T-cell (primary cell): ENCODE data around the gene LCP2. TPM values are rescaled to one million over a fixed set of nuclear protein-coding genes. Genes with fewer than 3 reads are reported as not detected.

Experiments
- ATAC-seq, 4 experiments: fragments of 200-7000 bp in 3 of 4; fragments of 150-1000 bp in 1 of 4; cut with Tn5 transposase; replicated peaks in 1 of 4; 1 replicate in 3 of 4; 2 replicates in 1 of 4; pipeline ENCODE4 v1.10.0; 2021; ENCODE audit warnings: moderate library complexity in 3 of 4, mild to moderate bottlenecking in 2 of 4, moderate number of reproducible peaks in 1 of 4
- CTCF ChIA-PET, 2 donors: fragments of 300-600 bp; sonication (Branson Sonifier 250); formaldehyde crosslinking; loops; one replicate each; lab custom pipeline; 2022; ENCODE audit warnings: antibody characterized with exemption in 2 of 2; lab: Charles Lee
- POLR2A ChIA-PET, 2 donors: fragments of 300-600 bp; sonication (Branson Sonifier 250); formaldehyde crosslinking; loops; one replicate each; lab custom pipeline; 2022; ENCODE audit warnings: antibody characterized with exemption in 2 of 2; lab: Charles Lee
- DNase-seq, 35 experiments: peaks; one replicate each; pipeline versions ENCODE4 v3.0.0 to v3.0.0-alpha.2; 2013 to 2023
- H3K27ac ChIP-seq: one replicate; pipeline ENCODE4 v1.5.1; 2013; ENCODE audit warnings: low read length
- H3K27me3 ChIP-seq, 2 experiments: replicated peaks in 1 of 2; 1 replicate in 1 of 2; 2 replicates in 1 of 2; pipeline versions ENCODE4 v1.6.1 to v1.7.0; 2013; ENCODE audit warnings: low read length in 1 of 2, mixed read lengths in 1 of 2; ENCODE audit not compliant: control insufficient read depth in 2 of 2, insufficient read depth in 2 of 2; ENCODE audit errors: extremely low read depth in 1 of 2
- H3K36me3 ChIP-seq, 2 donors: 1 replicate in 1 of 2; 2 replicates in 1 of 2; pipeline versions ENCODE4 v1.6.1 to v1.7.0; 2013; ENCODE audit warnings: low read length in 1 of 2; ENCODE audit not compliant: control insufficient read depth in 2 of 2, insufficient read depth in 1 of 2; ENCODE audit errors: extremely low read depth in 1 of 2
- H3K4me1 ChIP-seq, 2 experiments: 1 replicate in 1 of 2; 2 replicates in 1 of 2; pipeline versions ENCODE4 v1.6.1 to v1.7.0; 2013; ENCODE audit warnings: low read length in 2 of 2, mixed read lengths in 1 of 2; ENCODE audit not compliant: insufficient read depth in 2 of 2, control insufficient read depth in 1 of 2; ENCODE audit errors: extremely low read depth in 1 of 2
- H3K4me3 ChIP-seq, 2 donors: 1 replicate in 1 of 2; 2 replicates in 1 of 2; pipeline versions ENCODE4 v1.5.1 to v1.7.0; 2013; ENCODE audit warnings: mild to moderate bottlenecking in 2 of 2, low read length in 1 of 2, moderate library complexity in 1 of 2; ENCODE audit not compliant: control insufficient read depth in 1 of 2; ENCODE audit errors: extremely low read depth in 1 of 2
- H3K9me3 ChIP-seq: 2 replicates; pipeline ENCODE4 v1.7.0; 2013
- H3K27ac Mint-ChIP-seq, 2 donors: one replicate each; pipeline ENCODE4 v1.8.0; 2020 to 2021; ENCODE audit warnings: mild to moderate bottlenecking in 2 of 2, mixed read lengths in 2 of 2
- H3K27me3 Mint-ChIP-seq, 2 donors: one replicate each; pipeline ENCODE4 v1.8.0; 2021 to 2022; ENCODE audit warnings: mixed read lengths in 2 of 2
- H3K36me3 Mint-ChIP-seq: one replicate; pipeline ENCODE4 v1.8.0; 2021; ENCODE audit warnings: mixed read lengths
- H3K4me1 Mint-ChIP-seq, 3 donors: one replicate each; pipeline ENCODE4 v1.8.0; 2020 to 2022; ENCODE audit warnings: mixed read lengths in 3 of 3, mild to moderate bottlenecking in 1 of 3
- H3K4me3 Mint-ChIP-seq, 3 donors: one replicate each; pipeline ENCODE4 v1.8.0; 2020 to 2022; ENCODE audit warnings: mild to moderate bottlenecking in 3 of 3, mixed read lengths in 3 of 3, moderate library complexity in 3 of 3
- H3K9me3 Mint-ChIP-seq, 3 donors: one replicate each; pipeline ENCODE4 v1.8.0; 2020 to 2022; ENCODE audit warnings: mixed read lengths in 3 of 3
- WGBS: methylation state at CpG from one replicate; pipeline ENCODE4 v1.1.5; 2013; ENCODE audit warnings: missing lambda C conversion rate; ENCODE audit not compliant: insufficient coverage; 5-methylcytosine and 5-hydroxymethylcytosine counted together
- total RNA-seq, 35 experiments: library from RNA in 6 of 35; stranded (reverse) in 6 of 35; fragments of 120-200 nt in 1 of 35; gene quantifications; one replicate each; pipeline versions ENCODE4 v1.2.1 to v1.2.4 and lab custom pipeline; 2013 to 2026

The LCP2 gene
- total RNA-seq (100 to 1,000 TPM; 355 to 394 (median 374) TPM), total RNA-seq (lab: John Stamatoyannopoulos, UW) (76.9 to 600 (median 170) reads per million in 29 experiments)
- 335 TPM for total RNA-seq (2013)

DNA sequence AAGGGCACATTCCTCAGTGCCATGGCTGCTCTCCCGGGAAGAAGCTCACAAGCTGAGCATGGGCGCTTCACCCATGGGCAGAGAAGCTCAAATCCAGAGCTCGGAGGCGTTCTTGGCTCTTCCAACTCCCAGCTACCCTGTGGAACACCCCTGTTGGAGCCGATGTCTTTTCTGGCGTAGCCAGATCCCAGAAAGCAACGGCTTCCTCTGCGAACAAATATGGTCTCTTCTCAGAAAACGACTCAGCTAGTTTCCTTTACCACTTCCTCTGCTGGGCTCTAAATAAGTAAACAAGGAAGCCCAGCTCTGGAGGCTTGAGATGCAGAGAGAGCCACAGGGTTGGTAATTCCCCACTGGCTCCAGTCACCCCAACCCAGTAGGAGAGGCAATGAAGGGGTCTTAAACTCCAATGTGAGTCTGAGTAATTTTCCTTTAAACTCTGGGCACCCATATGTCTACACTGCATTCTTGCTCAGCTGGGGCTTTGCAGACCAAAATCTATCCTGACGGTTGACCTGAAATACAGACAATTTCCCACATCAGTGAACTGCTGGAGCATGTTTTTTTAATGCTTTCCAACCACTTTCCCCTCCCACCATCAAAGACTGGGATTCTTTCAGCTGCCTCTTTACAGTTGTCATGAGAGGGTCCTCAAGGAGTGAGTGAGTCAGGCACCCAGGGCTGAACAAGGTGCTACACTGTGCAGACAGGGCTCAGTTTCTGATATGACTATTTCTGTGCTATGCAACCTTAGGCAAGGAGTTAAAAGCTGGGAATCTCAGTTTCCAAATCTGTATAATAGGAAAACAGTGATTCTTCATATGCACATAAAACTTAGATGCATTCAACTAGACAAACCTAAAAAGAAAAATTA, at the start of gene LCP2:
TSS of gene LCP2 (minus strand) at position 189 of the 874 bp plus-strand sequence. CDS start at position 23, 166 bp downstream.
- peak within 1 kb of the TSS; percentile 99 for H3K4me3 Mint-ChIP-seq
- ChIA-PET CTCF (interaction anchor here (1.0 to 10.5 kb wide), 13 partner anchors 10 to 42 kb away, joined by 3 to 111 read pairs (median 8); no protein-coding TSS in a partner anchor), POLR2A (interaction anchor here (0.6 to 1.6 kb wide), 15 partner anchors 14 to 41 kb away, joined by 3 to 7 read pairs (median 3); no protein-coding TSS in a partner anchor)
- no peaks in the 10 kb centered on the region for H3K27me3 Mint-ChIP-seq
- Histone ChIP-seq H3K4me3 (peak within 1 kb of the TSS; percentile 94 to 100), H3K4me1 (peaks cover 55 to 64% of the 10 kb centered on the region in 2 experiments), H3K36me3 (peaks cover 3 to 22% of the 10 kb centered on the region in 2 donors), H3K27ac (peak within 1 kb of the TSS; percentile 88), H3K9me3 (no peaks in the 10 kb centered on the region), H3K27me3 (no peaks in the 10 kb centered on the region)
- H3K9me3 Mint-ChIP-seq, result no peaks in the 10 kb centered on the region
- peaks cover 41% of the 10 kb centered on the region for H3K36me3 Mint-ChIP-seq
- DNase-seq (peak in 17 of 35 experiments; percentile 21 to 73 (median 36)), ATAC-seq (peak; percentile 72 to 80 (median 77))
- 0% methylated on average over 7 of the region's 10 CpGs for WGBS
- H3K4me1 Mint-ChIP-seq, result peaks cover 73 to 92% (median 73%) of the 10 kb centered on the region in 3 donors
- H3K27ac Mint-ChIP-seq, result peak within 1 kb of the TSS; percentile 99

DNA sequence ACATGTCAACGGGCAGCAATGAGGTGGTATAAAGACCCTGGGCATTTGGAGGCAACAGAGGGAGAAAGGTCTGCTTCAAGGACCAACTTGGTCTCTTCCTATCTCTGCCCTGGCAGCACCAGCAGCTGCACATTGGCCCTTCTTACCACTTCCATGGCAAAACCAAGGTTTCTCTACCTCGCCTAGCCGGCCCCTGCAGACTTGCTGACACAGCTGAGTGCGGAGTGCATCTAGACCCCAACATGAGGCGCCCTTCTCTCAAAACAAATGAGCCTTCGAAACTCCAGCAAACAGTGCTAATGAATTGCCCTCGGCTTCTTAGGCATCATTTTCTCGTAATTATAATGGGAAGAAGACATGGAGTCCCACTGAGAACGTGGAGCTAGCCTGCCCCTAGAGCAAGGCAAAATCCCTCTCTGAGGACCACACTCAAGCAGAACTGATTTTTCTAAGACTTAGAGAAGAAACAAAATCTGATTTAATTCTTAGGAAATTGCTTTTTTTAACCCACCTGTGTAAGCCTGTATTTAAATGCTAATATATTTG, 49.5 kb upstream of the LCP2 start:
- Histone ChIP-seq H3K27ac (no peak overlapping the region), H3K36me3 (no peaks in the 10 kb centered on the region), H3K4me3 (no peak overlapping the region), H3K9me3 (no peaks in the 10 kb centered on the region), H3K27me3 (peaks cover 0 to 5% of the 10 kb centered on the region in 2 experiments), H3K4me1 (no peaks in the 10 kb centered on the region)
- Mint-ChIP-seq H3K27me3 (peaks cover 14 to 26% of the 10 kb centered on the region in 2 donors), H3K27ac (no peak overlapping the region), H3K4me1 (no peaks in the 10 kb centered on the region), H3K36me3 (no peaks in the 10 kb centered on the region), H3K4me3 (no peak overlapping the region), H3K9me3 (peaks cover 0 to 2% (median 0%) of the 10 kb centered on the region in 3 donors)
- DNase-seq (no peak), ATAC-seq (no peak)
- ChIA-PET CTCF (interaction anchor here (0.7 to 1.2 kb wide), 3 partner anchors 16 to 121 kb away, joined by 3 to 4 read pairs (median 3); no protein-coding TSS in a partner anchor), POLR2A (interaction anchor here in 1 of 2 donors (0.5 kb wide), 1 partner anchor 32 kb away, joined by 3 read pairs; no protein-coding TSS in a partner anchor)
- 90% methylated on average over 4 of the region's 9 CpGs for WGBS

DNA sequence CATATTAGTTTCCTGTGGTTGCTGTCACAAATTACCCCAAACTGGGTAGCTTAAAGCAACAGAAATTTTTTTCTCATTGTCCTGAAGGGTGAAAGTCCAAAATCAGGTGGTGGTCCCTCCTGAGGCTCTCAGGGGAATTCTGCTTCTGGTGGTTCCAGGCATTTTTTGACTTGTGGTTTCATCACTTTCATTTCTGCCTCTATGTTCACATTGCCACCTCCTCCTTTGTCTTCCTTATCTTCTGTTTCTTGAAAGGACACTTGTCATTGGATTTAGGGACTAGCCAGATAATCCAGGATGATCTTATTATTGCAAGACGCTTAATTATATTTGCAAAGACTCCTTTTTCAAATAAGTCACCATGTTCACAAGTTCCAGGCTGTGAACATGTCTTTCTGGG, 48.4 kb upstream of the LCP2 start:
- Histone ChIP-seq H3K4me1 (no peaks in the 10 kb centered on the region), H3K27ac (no peak overlapping the region), H3K36me3 (no peaks in the 10 kb centered on the region), H3K27me3 (peaks cover 0 to 5% of the 10 kb centered on the region in 2 experiments), H3K4me3 (no peak overlapping the region), H3K9me3 (no peaks in the 10 kb centered on the region)
- DNase-seq (no peak), ATAC-seq (no peak)
- Mint-ChIP-seq H3K36me3 (no peaks in the 10 kb centered on the region), H3K4me1 (no peaks in the 10 kb centered on the region), H3K27ac (no peak overlapping the region), H3K4me3 (no peak overlapping the region), H3K27me3 (peaks cover 14 to 23% of the 10 kb centered on the region in 2 donors), H3K9me3 (peaks cover 0 to 2% (median 0%) of the 10 kb centered on the region in 3 donors)
- CTCF ChIA-PET, result no interaction called here
- POLR2A ChIA-PET, result no interaction called here
- WGBS, result no CpG with 5 or more reads among the region's 1 CpG

- no peak overlapping the region for H3K27ac Mint-ChIP-seq
- ChIA-PET POLR2A (no interaction called here), CTCF (interaction anchor here (0.6 to 1.6 kb wide), 3 partner anchors 40 to 81 kb away, joined by 3 to 10 read pairs (median 3); no protein-coding TSS in a partner anchor)
- no peaks in the 10 kb centered on the region for H3K9me3 ChIP-seq
- peaks cover 0 to 3% of the 10 kb centered on the region in 2 experiments for H3K27me3 ChIP-seq
- peaks cover 5 to 11% of the 10 kb centered on the region in 2 donors for H3K27me3 Mint-ChIP-seq
- H3K36me3 Mint-ChIP-seq, result no peaks in the 10 kb centered on the region
- peaks cover 9 to 13% (median 11%) of the 10 kb centered on the region in 3 donors for H3K4me1 Mint-ChIP-seq
- H3K4me1 ChIP-seq, result peaks cover 6 to 11% of the 10 kb centered on the region in 2 experiments
- no peak for ATAC-seq
- no peak overlapping the region for H3K4me3 Mint-ChIP-seq
- no peak for DNase-seq
- no peak overlapping the region for H3K27ac ChIP-seq
- H3K36me3 ChIP-seq, result no peaks in the 10 kb centered on the region
- 100% methylated on average over 1 of the region's 3 CpGs for WGBS
- peaks cover 0 to 2% (median 0%) of the 10 kb centered on the region in 3 donors for H3K9me3 Mint-ChIP-seq
- no peak overlapping the region for H3K4me3 ChIP-seq
These were observed 45.6 kb upstream of the LCP2 start for GRCh38 chr5:170343177-170343576.

GRCh38 chr5:170342153-170342725, 44.7 kb upstream of the LCP2 start:
- H3K4me1 Mint-ChIP-seq, result peaks cover 18 to 22% (median 20%) of the 10 kb centered on the region in 3 donors
- Histone ChIP-seq H3K27ac (no peak overlapping the region), H3K4me3 (no peak overlapping the region), H3K4me1 (peaks cover 16 to 19% of the 10 kb centered on the region in 2 experiments), H3K9me3 (no peaks in the 10 kb centered on the region), H3K27me3 (peaks cover 0 to 3% of the 10 kb centered on the region in 2 experiments), H3K36me3 (no peaks in the 10 kb centered on the region)
- no peak for DNase-seq
- H3K27me3 Mint-ChIP-seq, result peaks cover 0 to 4% of the 10 kb centered on the region in 2 donors
- no peak for ATAC-seq
- ChIA-PET CTCF (interaction anchor here (0.6 to 1.6 kb wide), 4 partner anchors 40 to 119 kb away, joined by 3 to 10 read pairs (median 5); no protein-coding TSS in a partner anchor), POLR2A (no interaction called here)
- H3K27ac Mint-ChIP-seq, result no peak overlapping the region
- 68% methylated on average over 4 of the region's 8 CpGs for WGBS
- no peaks in the 10 kb centered on the region for H3K36me3 Mint-ChIP-seq
- peaks cover 0 to 2% (median 0%) of the 10 kb centered on the region in 3 donors for H3K9me3 Mint-ChIP-seq
- no peak overlapping the region for H3K4me3 Mint-ChIP-seq
